ENCODE data around the gene CDH4.
"Not testable (repeated sequence)": the region's sequence is repeated elsewhere in the genome, so short reads cannot be mapped to it uniquely, and the experiment has no call there.

CDH4 gene

DNA sequence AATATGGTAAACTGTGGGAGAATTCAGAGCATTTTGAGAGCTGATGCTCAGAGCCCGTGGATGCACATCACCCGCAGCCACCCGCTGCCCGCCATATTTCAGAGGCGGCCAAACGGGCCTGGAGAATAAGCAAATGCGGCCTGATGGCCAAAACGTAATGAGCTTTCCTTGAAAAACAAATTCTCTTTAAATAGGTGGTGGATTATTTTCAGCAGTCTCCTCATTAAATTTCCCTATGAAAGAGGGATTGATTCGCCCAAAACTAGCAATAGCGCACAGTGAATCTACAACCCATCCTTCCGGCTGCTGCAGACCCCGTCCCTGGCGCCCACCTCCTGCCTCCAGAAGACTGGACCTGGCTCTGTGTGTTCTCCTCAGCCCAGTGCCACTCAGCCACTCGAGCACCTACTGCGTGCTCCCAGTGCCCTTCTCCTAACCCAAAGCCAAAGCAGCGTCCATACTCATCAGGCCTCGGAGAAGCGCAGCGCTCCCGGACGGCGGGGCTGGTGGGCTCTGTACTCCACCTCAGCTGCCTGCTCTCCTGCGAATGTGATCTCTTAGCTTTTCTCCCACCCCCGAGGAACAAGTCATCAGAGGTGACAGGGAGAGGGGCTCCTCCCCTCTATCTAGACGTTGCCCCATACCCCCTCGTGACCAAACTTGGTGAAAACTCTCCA lies 588.9 kb downstream of the CDH4 start:
- DNase-seq: no peak

- no peak for DNase-seq
These were observed 589.5 kb downstream of the CDH4 start for GRCh38 chr20:61841551-61841950.

DNA sequence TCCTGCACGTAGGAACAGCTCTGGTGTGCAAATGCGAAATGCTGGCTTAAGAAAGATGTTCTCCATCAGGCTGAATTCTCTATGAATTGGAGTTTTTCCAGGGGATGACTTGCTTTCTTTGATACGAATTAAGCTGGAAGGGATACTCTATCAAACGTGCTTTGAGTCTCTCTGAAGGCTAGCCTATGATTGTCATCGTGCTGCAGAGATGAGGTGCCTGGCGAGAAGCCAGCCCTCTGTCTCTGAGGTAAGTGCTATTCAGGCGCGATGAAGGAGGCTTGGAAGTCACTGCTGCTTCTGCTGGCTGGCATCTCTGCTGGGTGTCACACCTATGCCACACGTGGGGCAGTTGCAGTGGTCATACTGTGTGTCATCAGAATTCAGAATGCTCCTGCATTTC lies 589.9 kb downstream of the CDH4 start:
- DNase-seq: no peak

- DNase-seq: no peak
These were observed 592.6 kb downstream of the CDH4 start for GRCh38 chr20:61844621-61845020.

DNA sequence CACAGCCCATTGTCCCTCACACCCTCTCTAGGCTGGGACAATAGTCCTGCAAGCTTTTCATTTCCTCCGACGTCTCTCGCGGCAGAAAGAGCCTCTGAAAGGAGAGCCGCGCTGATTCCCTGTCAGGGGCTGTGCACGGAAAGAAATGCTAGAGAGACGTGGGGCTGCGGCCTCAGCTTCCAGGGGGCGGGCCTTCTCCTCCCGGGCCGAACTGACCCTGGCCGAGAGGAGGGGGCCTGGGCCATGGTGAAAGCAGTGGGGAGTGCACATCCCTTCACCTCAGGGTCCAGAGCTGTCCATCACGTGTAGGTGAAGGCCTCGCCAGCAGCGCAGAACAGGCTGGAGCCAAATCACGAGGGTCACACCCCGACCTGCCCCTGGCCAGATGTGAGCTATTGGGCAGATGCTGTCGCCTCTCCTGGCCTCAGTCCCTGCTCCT lies 593.2 kb downstream of the CDH4 start:
- no peak for DNase-seq

- DNase-seq: no peak
These were observed 594.0 kb downstream of the CDH4 start for GRCh38 chr20:61846074-61846473.

DNA sequence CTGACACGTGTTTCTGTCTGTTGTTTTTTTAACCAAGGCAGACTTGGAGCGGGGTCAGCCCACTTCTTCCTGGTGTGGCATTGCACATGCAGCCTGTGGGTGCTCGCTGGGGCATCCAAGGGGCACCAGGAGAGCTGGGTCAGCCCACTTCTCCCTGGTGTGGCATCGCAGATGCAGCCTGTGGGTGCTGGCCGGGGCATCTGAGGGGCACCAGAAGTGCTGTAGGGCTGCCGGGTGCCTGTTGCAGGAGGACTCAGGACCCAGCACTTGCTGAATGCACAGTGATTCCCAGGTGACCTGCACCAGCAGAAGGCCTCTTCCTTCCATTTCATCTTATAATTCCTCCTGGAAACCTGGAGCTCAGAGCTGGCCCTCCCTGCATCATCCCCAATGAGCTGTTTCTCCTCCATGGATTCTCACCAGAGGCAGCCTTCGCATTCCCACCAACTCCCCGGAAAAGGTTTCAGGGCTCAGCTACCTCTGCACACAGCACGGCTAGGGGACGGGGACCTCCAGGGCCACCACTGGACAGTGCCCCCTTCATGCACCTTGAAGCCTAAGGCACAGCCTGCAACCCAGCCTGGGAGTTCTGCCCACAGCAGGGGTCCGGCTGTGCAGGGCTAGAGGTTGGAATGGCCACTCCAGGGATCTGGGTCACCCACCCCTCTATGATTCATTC lies 594.8 kb downstream of the CDH4 start:
- no peak for DNase-seq

DNA sequence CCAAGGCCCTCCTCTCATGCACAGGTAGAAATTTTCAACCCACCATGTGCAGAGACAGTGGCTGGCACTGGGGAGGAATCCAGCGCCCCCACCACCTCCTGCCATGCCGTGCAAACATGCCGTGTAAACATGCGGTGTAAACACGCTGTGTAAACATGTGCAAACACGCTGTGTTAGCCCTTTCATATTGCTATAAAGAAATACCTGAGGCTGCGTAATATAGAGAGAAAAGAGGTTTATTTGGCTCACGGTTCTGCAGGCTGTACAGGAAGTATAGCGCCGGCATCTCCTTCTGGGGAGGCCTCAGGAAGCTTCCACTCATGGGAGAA lies 595.3 kb downstream of the CDH4 start:
- DNase-seq: no peak

GRCh38 chr20:61847986-61848385 lies 595.9 kb downstream of the CDH4 start:
- DNase-seq: no peak

DNA sequence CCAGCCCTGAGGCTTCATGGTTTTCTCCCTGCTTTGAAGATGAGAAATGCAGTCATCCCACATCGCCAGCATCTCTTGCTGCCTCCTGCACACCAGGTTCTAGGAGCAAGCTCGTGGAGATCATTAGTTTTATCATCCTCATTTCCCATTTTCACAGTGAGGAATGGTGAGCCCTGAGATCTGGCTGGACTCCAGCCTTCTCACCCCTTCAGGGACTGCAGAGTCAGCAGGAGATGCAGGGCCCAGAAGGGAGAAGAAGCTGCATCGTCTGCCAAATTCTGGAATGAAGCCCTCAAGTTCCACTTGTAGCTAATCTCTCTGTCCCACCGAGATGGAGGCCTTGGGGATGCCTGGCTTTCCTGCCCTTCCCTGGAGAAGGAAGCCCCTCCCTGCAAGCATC lies 596.8 kb downstream of the CDH4 start:
- no peak for DNase-seq

- no peak for DNase-seq
These were observed 597.3 kb downstream of the CDH4 start for GRCh38 chr20:61849376-61849775.

GRCh38 chr20:61849822-61850221 lies 597.8 kb downstream of the CDH4 start:
- DNase-seq: no peak

DNA sequence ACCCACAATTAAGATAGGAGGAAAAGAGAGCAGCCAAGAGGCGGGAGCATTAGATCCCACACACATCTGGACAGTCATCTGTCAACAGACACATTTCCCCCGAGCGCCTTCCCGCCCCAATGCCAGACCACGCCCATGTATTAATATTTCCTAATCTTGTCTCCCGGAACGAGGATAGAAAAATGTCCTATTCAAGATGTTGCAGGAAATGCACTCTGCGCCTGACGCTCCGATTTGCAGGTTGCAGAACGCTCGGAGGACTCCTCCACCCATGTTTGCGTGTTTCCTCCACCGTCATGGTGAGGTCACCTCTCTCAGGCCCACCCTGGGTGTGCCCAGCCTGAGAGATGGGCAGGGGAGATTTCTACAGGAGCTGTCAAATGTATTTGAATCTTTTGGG lies 598.4 kb downstream of the CDH4 start:
- no peak for DNase-seq

DNA sequence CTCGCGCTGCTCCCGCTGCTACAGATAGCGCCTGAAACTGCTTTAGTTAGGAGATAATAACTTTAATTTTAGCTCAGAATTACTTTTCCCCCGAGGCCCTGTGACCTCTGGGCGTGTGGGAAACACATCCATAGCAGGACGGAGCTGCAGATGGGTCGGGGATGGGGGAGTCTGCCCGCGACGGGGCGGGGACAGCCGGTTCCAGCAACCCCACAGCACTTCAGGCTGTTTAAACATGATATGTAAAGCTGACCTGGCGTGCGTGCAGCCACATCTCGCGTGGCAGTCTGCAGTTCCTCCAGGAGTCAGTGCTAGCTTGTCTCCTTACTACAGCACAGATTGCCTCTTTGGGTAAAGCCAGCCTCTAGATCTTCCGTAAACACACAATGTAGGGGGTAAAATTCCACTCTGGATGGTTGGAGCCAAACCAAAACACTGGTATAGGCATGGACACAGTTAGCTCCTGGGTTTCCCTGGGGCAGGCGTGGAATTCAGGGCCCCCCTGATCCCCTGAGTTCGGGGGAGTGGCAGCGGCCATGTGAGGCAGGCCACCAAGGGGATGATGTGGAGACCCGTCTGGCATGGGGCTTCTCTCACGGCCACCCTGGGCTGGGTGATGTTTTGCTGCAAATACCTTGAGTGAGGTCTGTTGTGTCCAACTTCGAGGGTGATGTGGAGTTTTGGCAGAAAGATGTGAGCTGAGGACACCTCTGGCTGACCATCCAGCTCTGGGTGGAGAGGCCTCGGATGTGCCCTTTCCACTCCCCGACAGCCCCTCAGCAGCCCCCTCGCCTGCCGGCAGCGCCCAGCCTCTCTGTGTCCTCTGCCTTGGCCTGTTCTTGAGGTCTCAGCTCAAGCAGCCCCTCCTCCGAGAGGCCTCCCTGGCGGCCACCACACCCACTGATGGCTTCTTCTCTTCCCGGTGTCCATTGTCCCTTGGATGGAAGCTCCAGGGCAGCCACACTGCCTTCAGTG lies 599.2 kb downstream of the CDH4 start:
- DNase-seq: no peak

- DNase-seq: no peak
These were observed 600.4 kb downstream of the CDH4 start for GRCh38 chr20:61852268-61853072.

DNA sequence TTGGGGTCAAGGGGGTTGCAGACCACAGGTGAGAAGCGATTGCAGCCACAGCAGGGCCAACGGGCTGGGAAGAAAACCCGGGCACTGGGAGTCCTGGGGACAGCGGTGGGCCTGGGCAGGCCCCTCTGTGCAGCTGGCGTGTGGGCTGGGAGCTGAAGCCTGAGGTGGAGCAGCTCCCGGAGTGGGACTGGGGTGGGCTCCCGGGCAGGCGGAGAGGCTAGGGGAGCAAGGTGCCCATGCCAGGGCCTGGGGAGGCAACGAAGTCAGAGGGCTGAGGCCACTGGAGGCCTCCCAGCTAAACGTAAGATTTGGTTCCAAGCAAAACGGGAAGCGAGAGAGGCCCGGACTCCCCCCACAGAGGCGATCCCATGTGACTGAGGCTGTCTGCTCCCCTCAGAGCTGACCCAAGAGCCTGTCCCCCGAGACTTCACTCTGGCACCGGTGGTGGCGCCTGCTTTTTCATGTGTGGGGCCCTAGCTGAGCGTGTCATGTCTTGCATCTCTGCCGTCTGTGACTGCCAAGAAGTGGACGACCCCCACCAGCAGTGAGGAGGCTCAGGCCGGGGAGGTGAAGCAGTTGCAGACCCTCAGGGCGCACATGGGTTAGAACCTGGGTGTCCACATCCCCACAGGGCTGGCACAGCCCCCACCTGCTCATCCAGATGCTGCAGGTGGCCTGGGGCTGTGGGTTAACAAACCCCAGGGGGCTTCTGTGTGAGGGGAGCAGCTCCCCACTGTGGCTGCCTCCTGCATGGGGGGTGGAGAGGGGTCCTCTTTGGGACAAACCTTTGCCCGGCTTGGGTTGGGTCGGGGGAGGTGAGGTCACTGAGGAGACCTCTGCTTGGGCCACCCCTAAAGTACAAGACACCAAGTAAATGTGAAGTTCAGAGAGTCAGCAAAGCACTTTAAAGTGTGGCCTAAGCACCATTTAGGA lies 601.3 kb downstream of the CDH4 start:
- no peak for DNase-seq

DNA sequence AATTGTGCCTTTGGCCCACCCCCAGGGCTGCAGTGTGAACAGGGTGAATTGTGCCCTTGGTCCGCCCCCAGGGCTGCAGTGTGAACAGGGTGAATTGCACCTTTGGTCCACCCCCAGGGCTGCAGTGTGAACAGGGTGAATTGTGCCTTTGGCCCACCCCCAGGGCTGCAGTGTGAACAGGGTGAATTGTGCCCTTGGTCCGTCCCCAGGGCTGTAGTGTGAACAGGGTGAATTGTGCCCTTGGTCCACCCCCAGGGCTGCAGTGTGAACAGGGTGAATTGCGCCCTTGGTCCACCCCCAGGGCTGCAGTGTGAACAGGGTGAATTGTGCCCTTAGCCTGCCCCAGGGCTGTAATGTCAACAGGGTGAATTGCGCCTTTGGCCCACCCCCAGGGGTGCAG lies 602.5 kb downstream of the CDH4 start:
- not testable (repeated sequence) for DNase-seq

GRCh38 chr20:61855286-61855685 lies 603.2 kb downstream of the CDH4 start:
- DNase-seq: no peak

- DNase-seq: no peak
These were observed 604.8 kb downstream of the CDH4 start for GRCh38 chr20:61856626-61857413.

DNA sequence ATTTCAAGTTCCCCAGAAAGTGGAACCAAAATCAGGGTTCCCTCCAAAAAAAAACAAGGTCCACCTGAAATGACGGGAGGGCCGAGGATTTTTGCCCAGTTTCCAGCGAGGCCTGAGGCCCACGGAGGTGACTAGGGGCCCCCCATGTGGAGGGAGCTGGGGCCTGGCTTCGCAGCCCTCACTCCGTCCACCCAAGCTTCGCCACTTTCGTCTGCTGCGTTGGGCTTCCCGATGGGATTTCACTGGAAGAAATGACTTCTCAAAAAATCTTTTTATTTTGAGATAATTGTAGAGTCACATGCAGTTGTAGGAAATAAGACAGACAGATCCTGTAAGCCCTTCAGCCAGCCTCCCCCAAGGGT lies 605.3 kb downstream of the CDH4 start:
- no peak for DNase-seq

DNA sequence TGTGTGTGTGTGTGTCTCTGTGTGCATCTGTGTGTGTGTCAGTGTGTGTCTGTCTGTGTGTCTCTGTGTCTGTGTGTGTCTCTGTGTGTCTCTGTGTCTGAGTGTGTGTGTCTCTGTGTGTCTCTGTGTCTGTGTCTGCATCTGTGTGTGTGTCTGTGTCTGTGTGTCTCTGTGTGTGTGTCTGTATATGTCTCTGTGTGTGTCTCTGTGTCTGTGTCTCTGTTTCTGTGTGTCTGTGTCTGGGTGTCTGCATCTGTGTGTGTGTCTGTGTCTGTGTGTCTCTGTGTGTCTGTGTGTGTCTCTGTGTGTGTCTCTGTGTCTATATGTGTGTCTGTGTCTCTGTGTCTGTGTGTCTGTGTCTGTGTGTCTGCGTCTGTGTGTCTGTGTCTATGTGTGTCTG lies 605.8 kb downstream of the CDH4 start:
- no peak for DNase-seq

Data from T-helper 9 cell (primary cell).